ENCODE measurements around the gene MMD. TPM values are rescaled to one million over a fixed set of nuclear protein-coding genes. Genes with fewer than 3 reads are reported as not detected.

The MMD gene
- polyA plus RNA-seq, 1 donor from 2014 or later: 10.5 TPM

- Mint-ChIP-seq H3K9me3 (peaks cover 2 to 6% (median 4%) of the 10 kb centered on the region in 3 donors), H3K36me3 (peaks cover 2% of the 10 kb centered on the region), H3K27me3 (peaks cover 7% of the 10 kb centered on the region), H3K27ac (no peak overlapping the region), H3K4me1 (peaks cover 0 to 5% (median 4%) of the 10 kb centered on the region in 3 donors), H3K4me3 (no peak overlapping the region)
These were observed 77.1 kb downstream of the MMD start for GRCh38 chr17:55344514-55344997.

DNA sequence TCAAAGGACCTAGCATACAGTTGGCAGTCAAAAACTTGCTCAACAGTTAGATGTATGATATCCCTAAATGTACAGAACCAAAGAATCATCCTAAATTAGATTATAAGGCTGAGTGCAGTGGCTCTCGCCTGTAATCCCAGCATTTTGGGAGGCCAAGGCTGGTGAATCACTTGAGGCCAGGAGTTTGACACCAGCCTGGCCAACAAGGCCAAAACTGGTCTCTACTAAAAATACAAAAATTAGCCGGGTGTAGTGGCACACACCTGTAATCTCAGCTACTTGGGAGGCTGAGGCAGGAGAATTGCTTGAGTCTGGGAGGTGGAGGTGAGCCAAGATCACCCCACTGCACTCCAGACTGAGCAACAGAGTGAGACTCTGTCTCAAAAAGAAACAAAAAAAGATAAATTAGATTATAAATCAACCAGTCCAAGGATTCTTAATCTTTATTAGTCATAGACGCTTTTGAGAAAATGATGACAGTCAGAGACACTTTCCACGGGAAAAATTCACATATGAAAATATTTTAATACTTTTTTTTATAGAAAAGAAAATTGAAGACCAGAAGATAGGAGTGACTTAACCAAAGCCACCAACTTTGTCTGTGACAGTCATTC, 77.6 kb downstream of the MMD start:
- peaks cover 0 to 5% (median 4%) of the 10 kb centered on the region in 3 donors for H3K4me1 Mint-ChIP-seq
- peaks cover 10% of the 10 kb centered on the region for H3K27me3 Mint-ChIP-seq
- peaks cover 2 to 8% (median 4%) of the 10 kb centered on the region in 3 donors for H3K9me3 Mint-ChIP-seq
- no peak overlapping the region for H3K4me3 Mint-ChIP-seq
- H3K27ac Mint-ChIP-seq: no peak overlapping the region
- H3K36me3 Mint-ChIP-seq: peaks cover 2% of the 10 kb centered on the region

- Mint-ChIP-seq H3K4me3 (no peak overlapping the region), H3K27me3 (peaks cover 11% of the 10 kb centered on the region), H3K27ac (no peak overlapping the region), H3K9me3 (peaks cover 6 to 12% (median 6%) of the 10 kb centered on the region in 3 donors), H3K36me3 (peaks cover 2% of the 10 kb centered on the region), H3K4me1 (peaks cover 0 to 2% (median 0%) of the 10 kb centered on the region in 3 donors)
These were observed 78.6 kb downstream of the MMD start for GRCh38 chr17:55342800-55343585.

Other genes starting within 250 kb of the MMD start
- not detected for gene HLF, start 156.9 kb downstream of the MMD start, polyA plus RNA-seq
- gene SMIM36, start 89.6 kb upstream of the MMD start, polyA plus RNA-seq: not detected